Gastrocnemius medialis (tissue), 4 donors: Measurements from ENCODE around the gene TMEM92. TPM values are rescaled to one million over a fixed set of nuclear protein-coding genes. Genes with fewer than 3 reads are reported as not detected.

ENCODE experiments used
- ATAC-seq, 2 donors: fragments of 150-250 bp; one replicate each; pipeline ENCODE4 v1.9.1; 2016
- DNase-seq, 2 donors: peaks; one replicate each; pipeline ENCODE4 v3.0.0-alpha.2; 2019
- H3K27ac ChIP-seq, 4 donors: fragments of 200-600 bp; sonication (generic); 1 replicate in 1 of 4; 2 replicates in 3 of 4; pipeline ENCODE4 v1.5.1; 2016 to 2018; ENCODE audit warnings: mild to moderate bottlenecking in 2 of 4, moderate library complexity in 1 of 4
- H3K27me3 ChIP-seq, 3 donors: fragments of 200-600 bp; sonication (generic) in 2 of 3; 1 replicate in 1 of 3; 2 replicates in 2 of 3; pipeline versions ENCODE4 v1.5.1 to v1.6.0; 2016 to 2019; ENCODE audit warnings: mild to moderate bottlenecking in 1 of 3, moderate library complexity in 1 of 3
- H3K36me3 ChIP-seq, 2 donors: fragments of 200-600 bp; sonication (generic) in 1 of 2; one replicate each; pipeline ENCODE4 v1.5.1; 2017 to 2018
- H3K4me1 ChIP-seq, 2 donors: fragments of 200-600 bp; sonication (generic) in 1 of 2; one replicate each; pipeline ENCODE4 v1.5.1; 2016 to 2017; ENCODE audit warnings: mild to moderate bottlenecking in 2 of 2
- H3K4me3 ChIP-seq, 4 donors: fragments of 200-600 bp; sonication (generic) in 3 of 4; 1 replicate in 1 of 4; 2 replicates in 3 of 4; pipeline ENCODE4 v1.5.1; 2016 to 2019; ENCODE audit warnings: mild to moderate bottlenecking in 2 of 4
- H3K9me3 ChIP-seq, 3 donors: fragments of 200-600 bp; sonication (generic) in 2 of 3; 1 replicate in 1 of 3; 2 replicates in 2 of 3; pipeline ENCODE4 v1.5.1; 2016 to 2019
- POLR2A ChIP-seq, 2 donors: fragments of 450-650 bp; IDR thresholded peaks; one replicate each; pipeline ENCODE4 v1.6.1; 2017; ENCODE audit warnings: antibody characterized with exemption in 2 of 2, mild to moderate bottlenecking in 2 of 2, moderate library complexity in 2 of 2
- in situ Hi-C, 4 donors: fragments of 200-750 bp; cut with MboI; loops; one replicate each; pipeline versions ENCODE4 v1.15.0 to v1.8.0; 2017; ENCODE audit warnings: low sequenced_read_pairs in 4 of 4
- intact Hi-C: fragments of 100-400 bp; cut with DNase I; formaldehyde crosslinking; loops from one replicate; pipeline ENCODE4 v1.15.1; 2023; ENCODE audit warnings: low total_unique reads
- total RNA-seq, 4 donors: library from RNA; depleted of rRNA; stranded (reverse); fragments of >200 nt; gene quantifications; one replicate each; pipeline versions ENCODE4 v1.1.0 to v1.2.3, GENCODE V29; 2016
- TF ChIP-seq, protein P1 (sequence below), 5 experiments: fragments of 450-650 bp in 3 of 5; fragments of 200-600 bp in 2 of 5; sonication (generic) in 2 of 5; IDR thresholded peaks in 4 of 5; conservative IDR thresholded peaks in 1 of 5; 1 replicate in 4 of 5; 2 replicates in 1 of 5; pipeline ENCODE4 v1.5.1; 2016 to 2019; ENCODE audit warnings: antibody characterized with exemption in 5 of 5, mild to moderate bottlenecking in 3 of 5, moderate library complexity in 3 of 5

Gene TMEM92
- total RNA-seq, 4 donors from 2014 or later, result not detected

DNA sequence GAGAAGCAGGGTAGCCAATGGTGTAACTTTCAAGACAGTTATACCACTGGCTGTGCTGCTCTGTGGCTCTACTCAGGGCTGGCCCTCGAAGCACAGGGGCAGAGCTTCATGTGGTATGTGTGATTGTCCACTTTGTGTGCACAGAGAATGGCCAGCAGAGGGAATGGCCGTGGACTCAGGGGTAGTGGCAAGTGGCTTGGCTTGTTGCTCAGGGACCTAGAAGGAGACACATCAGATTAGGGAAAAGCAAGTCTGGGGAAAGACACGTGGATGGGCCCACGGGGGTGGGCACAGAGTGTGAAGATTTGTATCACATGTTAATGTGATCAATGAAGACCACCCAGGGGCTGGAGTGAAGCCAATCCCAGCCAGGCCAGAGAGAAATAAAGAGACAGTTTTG is 51.6 kb downstream of the TMEM92 start:
- no peaks in the 10 kb centered on the region for H3K36me3 ChIP-seq
- H3K9me3 ChIP-seq, result no peaks in the 10 kb centered on the region
- TF ChIP-seq, protein P1, sequence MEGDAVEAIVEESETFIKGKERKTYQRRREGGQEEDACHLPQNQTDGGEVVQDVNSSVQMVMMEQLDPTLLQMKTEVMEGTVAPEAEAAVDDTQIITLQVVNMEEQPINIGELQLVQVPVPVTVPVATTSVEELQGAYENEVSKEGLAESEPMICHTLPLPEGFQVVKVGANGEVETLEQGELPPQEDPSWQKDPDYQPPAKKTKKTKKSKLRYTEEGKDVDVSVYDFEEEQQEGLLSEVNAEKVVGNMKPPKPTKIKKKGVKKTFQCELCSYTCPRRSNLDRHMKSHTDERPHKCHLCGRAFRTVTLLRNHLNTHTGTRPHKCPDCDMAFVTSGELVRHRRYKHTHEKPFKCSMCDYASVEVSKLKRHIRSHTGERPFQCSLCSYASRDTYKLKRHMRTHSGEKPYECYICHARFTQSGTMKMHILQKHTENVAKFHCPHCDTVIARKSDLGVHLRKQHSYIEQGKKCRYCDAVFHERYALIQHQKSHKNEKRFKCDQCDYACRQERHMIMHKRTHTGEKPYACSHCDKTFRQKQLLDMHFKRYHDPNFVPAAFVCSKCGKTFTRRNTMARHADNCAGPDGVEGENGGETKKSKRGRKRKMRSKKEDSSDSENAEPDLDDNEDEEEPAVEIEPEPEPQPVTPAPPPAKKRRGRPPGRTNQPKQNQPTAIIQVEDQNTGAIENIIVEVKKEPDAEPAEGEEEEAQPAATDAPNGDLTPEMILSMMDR (IDR thresholded peaks at IDR 0.05 in 4 of 5, conservative IDR thresholded peaks at IDR 0.05 in 1 of 5), result no peak
- no peak for TF ChIP-seq POLR2A (IDR thresholded peaks at IDR 0.05)
- no peak overlapping the region for H3K4me3 ChIP-seq
- no peak for ATAC-seq
- peaks cover 0 to 2% (median 0%) of the 10 kb centered on the region in 3 donors for H3K27me3 ChIP-seq
- no peak for DNase-seq
- no peaks in the 10 kb centered on the region for H3K4me1 ChIP-seq
- in situ Hi-C loops, result no loop called here
- H3K27ac ChIP-seq, result no peak overlapping the region
- intact Hi-C loops, result no loop called here

DNA sequence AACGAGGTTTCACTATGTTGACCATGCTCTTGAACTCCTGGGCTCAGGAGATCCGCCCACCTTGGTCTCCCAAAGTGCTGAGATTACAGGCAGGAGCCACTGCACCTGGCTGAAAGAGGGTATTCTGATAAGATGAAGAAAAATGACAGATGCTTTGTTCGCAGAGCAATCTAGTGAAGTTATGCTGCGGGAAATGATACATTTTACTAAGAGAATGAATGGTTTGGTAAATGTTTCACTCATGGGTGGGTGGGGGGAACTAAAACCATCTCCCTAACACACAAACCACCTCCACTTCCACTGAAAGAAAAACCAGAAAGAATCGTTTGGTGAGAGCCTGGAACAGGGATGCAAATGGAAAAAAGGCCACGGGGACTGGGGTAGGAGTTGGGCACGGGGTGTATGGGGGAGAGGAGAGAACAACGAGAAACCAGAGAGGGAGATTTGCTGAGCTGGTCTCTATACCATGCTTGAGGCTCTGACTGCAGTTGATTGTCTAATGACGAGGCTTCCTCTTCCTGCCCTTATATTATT is 52.6 kb downstream of the TMEM92 start:
- Histone ChIP-seq H3K36me3 (no peaks in the 10 kb centered on the region), H3K4me3 (no peak overlapping the region), H3K4me1 (no peaks in the 10 kb centered on the region), H3K27me3 (peaks cover 0 to 2% (median 0%) of the 10 kb centered on the region in 3 donors), H3K9me3 (no peaks in the 10 kb centered on the region), H3K27ac (no peak overlapping the region)
- DNase-seq (no peak), ATAC-seq (no peak)
- in situ Hi-C loops, result no loop called here
- no peak for TF ChIP-seq POLR2A (IDR thresholded peaks at IDR 0.05)
- TF ChIP-seq, protein P1 (IDR thresholded peaks at IDR 0.05 in 4 of 5, conservative IDR thresholded peaks at IDR 0.05 in 1 of 5), result no peak
- intact Hi-C loops, result no loop called here

DNA sequence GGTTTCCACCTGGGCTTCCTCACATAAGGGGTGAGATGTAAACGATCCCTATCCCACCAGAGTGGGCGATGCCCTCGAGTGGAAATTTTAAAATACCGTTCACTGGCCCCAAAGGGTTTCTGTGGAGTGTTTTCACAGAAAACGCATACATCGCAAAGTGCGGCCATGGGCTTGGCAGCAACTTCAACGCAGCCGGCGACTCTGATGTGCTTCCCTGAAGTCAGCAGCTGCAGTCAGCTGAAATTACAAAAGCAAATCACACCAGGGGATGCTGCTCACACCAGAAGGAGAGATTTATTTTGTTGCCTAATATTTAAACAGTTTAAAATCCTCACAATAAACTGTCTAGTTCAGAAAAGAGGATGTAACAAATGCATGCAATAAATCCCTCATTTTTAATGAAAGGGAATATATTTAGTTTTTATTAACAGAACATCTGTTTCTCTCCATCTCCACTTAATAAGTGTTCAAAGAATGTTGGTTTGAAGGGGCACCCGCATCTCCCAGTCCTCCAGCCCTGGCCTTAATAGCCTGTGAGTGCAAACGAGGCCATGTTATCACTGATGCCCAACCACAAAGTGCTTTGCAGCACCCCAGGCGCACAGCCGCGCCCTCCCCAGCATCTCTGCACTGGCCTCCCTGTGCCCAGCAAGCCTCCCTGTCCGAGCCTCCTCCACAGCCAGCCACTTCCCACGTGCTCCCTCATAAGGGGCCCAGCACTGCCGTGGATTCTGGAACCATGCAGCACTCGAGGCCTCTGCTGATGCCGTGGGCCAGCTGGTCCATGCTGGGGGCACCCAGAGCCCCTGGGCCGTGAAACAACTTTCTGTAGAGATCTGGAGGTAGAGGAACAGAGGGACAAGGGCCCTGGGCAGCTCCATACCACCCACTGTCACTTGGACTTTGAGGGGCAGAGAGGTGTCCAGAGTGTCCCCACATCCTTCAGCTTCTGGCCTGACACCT is 54.4 kb downstream of the TMEM92 start:
- in situ Hi-C loops (no loop called here), intact Hi-C loops (no loop called here)
- Histone ChIP-seq H3K36me3 (no peaks in the 10 kb centered on the region), H3K9me3 (no peaks in the 10 kb centered on the region), H3K4me3 (no peak overlapping the region), H3K27ac (no peak overlapping the region), H3K4me1 (no peaks in the 10 kb centered on the region), H3K27me3 (peaks cover 0 to 2% (median 0%) of the 10 kb centered on the region in 3 donors)
- DNase-seq, result no peak
- TF ChIP-seq, protein P1 (IDR thresholded peaks at IDR 0.05 in 4 of 5, conservative IDR thresholded peaks at IDR 0.05 in 1 of 5), result no peak
- TF ChIP-seq POLR2A (IDR thresholded peaks at IDR 0.05), result no peak
- no peak for ATAC-seq

DNA sequence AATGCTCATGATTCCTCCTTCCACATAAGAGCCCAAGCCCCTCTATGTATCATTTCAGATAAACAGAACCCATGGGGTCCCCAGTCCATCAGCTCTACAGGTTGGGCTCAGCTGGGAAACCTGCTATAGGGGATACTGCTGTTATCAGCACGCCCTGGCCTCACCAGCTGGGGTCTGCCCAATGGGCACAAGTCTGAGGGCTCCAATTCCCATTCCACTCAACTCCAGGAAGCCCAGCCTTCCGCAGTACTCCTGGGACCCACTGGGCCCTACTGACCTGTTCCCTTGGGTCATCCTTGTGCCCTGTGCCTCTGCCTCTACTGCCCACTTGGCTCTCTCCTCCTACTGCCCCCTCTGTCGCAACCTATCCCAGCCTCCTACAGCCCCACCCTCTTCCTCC is 55.5 kb downstream of the TMEM92 start:
- intact Hi-C loops, result no loop called here
- H3K36me3 ChIP-seq, result no peaks in the 10 kb centered on the region
- no peaks in the 10 kb centered on the region for H3K4me1 ChIP-seq
- no peak for DNase-seq
- H3K4me3 ChIP-seq, result no peak overlapping the region
- H3K9me3 ChIP-seq, result no peaks in the 10 kb centered on the region
- in situ Hi-C loops, result no loop called here
- no peak overlapping the region for H3K27ac ChIP-seq
- no peak for ATAC-seq
- H3K27me3 ChIP-seq, result peaks cover 0 to 2% (median 0%) of the 10 kb centered on the region in 3 donors
- TF ChIP-seq POLR2A (IDR thresholded peaks at IDR 0.05), result no peak
- TF ChIP-seq, protein P1 (IDR thresholded peaks at IDR 0.05 in 4 of 5, conservative IDR thresholded peaks at IDR 0.05 in 1 of 5), result no peak
